IgD-negative memory B cell (primary cell): ENCODE data around the gene CAPN3. TPM values are rescaled to one million over a fixed set of nuclear protein-coding genes. Genes with fewer than 3 reads are reported as not detected.

ENCODE experiments used
- H3K27ac Mint-ChIP-seq, 3 donors: one replicate each; pipeline ENCODE4 v1.8.0; 2020 to 2022; ENCODE audit warnings: mild to moderate bottlenecking in 3 of 3, mixed read lengths in 3 of 3, moderate library complexity in 1 of 3
- H3K27me3 Mint-ChIP-seq: one replicate; pipeline ENCODE4 v1.8.0; 2021; ENCODE audit warnings: mixed read lengths
- H3K36me3 Mint-ChIP-seq: one replicate; pipeline ENCODE4 v1.8.0; 2020; ENCODE audit warnings: mild to moderate bottlenecking, mixed read lengths
- H3K4me1 Mint-ChIP-seq, 3 donors: one replicate each; pipeline ENCODE4 v1.8.0; 2020 to 2022; ENCODE audit warnings: mixed read lengths in 3 of 3, mild to moderate bottlenecking in 1 of 3
- H3K4me3 Mint-ChIP-seq, 4 donors: one replicate each; pipeline ENCODE4 v1.8.0; 2020 to 2022; ENCODE audit warnings: mild to moderate bottlenecking in 4 of 4, mixed read lengths in 4 of 4, moderate library complexity in 3 of 4
- H3K9me3 Mint-ChIP-seq, 3 donors: one replicate each; pipeline ENCODE4 v1.8.0; 2020 to 2021; ENCODE audit warnings: mixed read lengths in 3 of 3, mild to moderate bottlenecking in 1 of 3
- polyA plus RNA-seq: library from polyadenylated mRNA; unstranded; fragments of 300-500 nt; fragmentation: Illumina TruSeq; gene quantifications from one replicate; pipeline ENCODE4 v1.2.3, GENCODE V29; 2021

Gene CAPN3
- polyA plus RNA-seq, 1 donor from 2014 or later = 1.3 TPM

- no peaks in the 10 kb centered on the region for H3K27me3 Mint-ChIP-seq
- H3K27ac Mint-ChIP-seq = peak overlapping the region in 1 of 3 donors; percentile 73
- no peak overlapping the region for H3K4me3 Mint-ChIP-seq
- peaks cover 13% of the 10 kb centered on the region for H3K36me3 Mint-ChIP-seq
- H3K4me1 Mint-ChIP-seq = no peaks in the 10 kb centered on the region
- no peaks in the 10 kb centered on the region for H3K9me3 Mint-ChIP-seq
Observed at GRCh38 chr15:42444415-42445063, 85.2 kb downstream of the CAPN3 start.

- H3K27ac Mint-ChIP-seq = no peak overlapping the region
- peaks cover 14% of the 10 kb centered on the region for H3K36me3 Mint-ChIP-seq
- H3K4me1 Mint-ChIP-seq = no peaks in the 10 kb centered on the region
- no peaks in the 10 kb centered on the region for H3K27me3 Mint-ChIP-seq
- H3K4me3 Mint-ChIP-seq = no peak overlapping the region
- H3K9me3 Mint-ChIP-seq = no peaks in the 10 kb centered on the region
Observed at GRCh38 chr15:42445551-42445950, 86.2 kb downstream of the CAPN3 start.

- Mint-ChIP-seq H3K4me1 (no peaks in the 10 kb centered on the region), H3K27ac (no peak overlapping the region), H3K9me3 (no peaks in the 10 kb centered on the region), H3K27me3 (no peaks in the 10 kb centered on the region), H3K4me3 (no peak overlapping the region), H3K36me3 (peaks cover 16% of the 10 kb centered on the region)
Observed at GRCh38 chr15:42447599-42447998, 88.3 kb downstream of the CAPN3 start.

GRCh38 chr15:42448281-42448680 lies 89.0 kb downstream of the CAPN3 start:
- Mint-ChIP-seq H3K4me3 (no peak overlapping the region), H3K27ac (no peak overlapping the region), H3K4me1 (no peaks in the 10 kb centered on the region), H3K9me3 (no peaks in the 10 kb centered on the region), H3K36me3 (peaks cover 16% of the 10 kb centered on the region), H3K27me3 (no peaks in the 10 kb centered on the region)

GRCh38 chr15:42449770-42450424 lies 90.6 kb downstream of the CAPN3 start:
- Mint-ChIP-seq H3K4me1 (no peaks in the 10 kb centered on the region), H3K9me3 (no peaks in the 10 kb centered on the region), H3K27ac (no peak overlapping the region), H3K36me3 (peaks cover 18% of the 10 kb centered on the region), H3K27me3 (no peaks in the 10 kb centered on the region), H3K4me3 (no peak overlapping the region)

- no peaks in the 10 kb centered on the region for H3K4me1 Mint-ChIP-seq
- H3K27me3 Mint-ChIP-seq = no peaks in the 10 kb centered on the region
- no peak overlapping the region for H3K27ac Mint-ChIP-seq
- H3K36me3 Mint-ChIP-seq = peaks cover 18% of the 10 kb centered on the region
- no peaks in the 10 kb centered on the region for H3K9me3 Mint-ChIP-seq
- H3K4me3 Mint-ChIP-seq = no peak overlapping the region
Observed at GRCh38 chr15:42450425-42450790, 91.1 kb downstream of the CAPN3 start.

GRCh38 chr15:42453826-42454225 lies 94.5 kb downstream of the CAPN3 start:
- H3K4me3 Mint-ChIP-seq = no peak overlapping the region
- H3K9me3 Mint-ChIP-seq = no peaks in the 10 kb centered on the region
- peaks cover 14 to 17% (median 16%) of the 10 kb centered on the region in 3 donors for H3K4me1 Mint-ChIP-seq
- H3K36me3 Mint-ChIP-seq = peaks cover 11% of the 10 kb centered on the region
- H3K27me3 Mint-ChIP-seq = no peaks in the 10 kb centered on the region
- no peak overlapping the region for H3K27ac Mint-ChIP-seq

- Mint-ChIP-seq H3K27me3 (no peaks in the 10 kb centered on the region), H3K27ac (peak overlapping the region in 2 of 3 donors; percentile 90 to 97), H3K9me3 (no peaks in the 10 kb centered on the region)
Observed at GRCh38 chr15:42456531-42456930, 97.2 kb downstream of the CAPN3 start.

GRCh38 chr15:42456971-42457370 lies 97.7 kb downstream of the CAPN3 start:
- Mint-ChIP-seq H3K27ac (peak overlapping the region; percentile 90 to 99 (median 97)), H3K4me1 (peaks cover 18 to 26% (median 24%) of the 10 kb centered on the region in 3 donors), H3K27me3 (no peaks in the 10 kb centered on the region), H3K4me3 (peak overlapping the region in 3 of 4 donors; percentile 61 to 94 (median 82)), H3K36me3 (peaks cover 4% of the 10 kb centered on the region), H3K9me3 (no peaks in the 10 kb centered on the region)

More at GRCh38 chr15:42456531-42456930, 97.2 kb downstream of the CAPN3 start:
- Mint-ChIP-seq H3K4me1 (peaks cover 18 to 25% (median 24%) of the 10 kb centered on the region in 3 donors), H3K36me3 (peaks cover 7% of the 10 kb centered on the region), H3K4me3 (peak overlapping the region in 2 of 4 donors; percentile 61 to 94)

- no peaks in the 10 kb centered on the region for H3K9me3 Mint-ChIP-seq
- H3K27me3 Mint-ChIP-seq = no peaks in the 10 kb centered on the region
- peaks cover 4% of the 10 kb centered on the region for H3K36me3 Mint-ChIP-seq
- H3K4me1 Mint-ChIP-seq = peaks cover 18 to 26% (median 24%) of the 10 kb centered on the region in 3 donors
- peak overlapping the region; percentile 23 to 94 (median 68) for H3K4me3 Mint-ChIP-seq
- peak overlapping the region; percentile 90 to 99 (median 97) for H3K27ac Mint-ChIP-seq
Observed at GRCh38 chr15:42457445-42458442, 98.4 kb downstream of the CAPN3 start.

GRCh38 chr15:42461261-42461660 lies 102.0 kb downstream of the CAPN3 start:
- H3K36me3 Mint-ChIP-seq = peaks cover 2% of the 10 kb centered on the region
- peaks cover 21 to 30% (median 27%) of the 10 kb centered on the region in 3 donors for H3K4me1 Mint-ChIP-seq
- H3K27me3 Mint-ChIP-seq = no peaks in the 10 kb centered on the region
- H3K27ac Mint-ChIP-seq = no peak overlapping the region
- H3K4me3 Mint-ChIP-seq = no peak overlapping the region
- no peaks in the 10 kb centered on the region for H3K9me3 Mint-ChIP-seq

Other genes starting within 250 kb of the CAPN3 start
- not detected for gene PLA2G4F, start 202.9 kb upstream of the CAPN3 start, polyA plus RNA-seq
- gene VPS39, start 151.2 kb upstream of the CAPN3 start, polyA plus RNA-seq = 27.5 TPM
- 48.0 TPM for gene GANC, start 86.3 kb upstream of the CAPN3 start, polyA plus RNA-seq
- 39.2 TPM for gene TMEM87A, start 86.1 kb upstream of the CAPN3 start, polyA plus RNA-seq
- 66.5 TPM for gene ZNF106, start 131.6 kb downstream of the CAPN3 start, polyA plus RNA-seq
- 113 TPM for gene SNAP23, start 136.1 kb downstream of the CAPN3 start, polyA plus RNA-seq
- 7.8 TPM for gene LRRC57, start 189.3 kb downstream of the CAPN3 start, polyA plus RNA-seq
- gene HAUS2, start 189.3 kb downstream of the CAPN3 start, polyA plus RNA-seq = 31.1 TPM
- gene STARD9, start 216.1 kb downstream of the CAPN3 start, polyA plus RNA-seq = 0.60 TPM